ENCODE results near the gene ZNF503. TPM values are rescaled to one million over a fixed set of nuclear protein-coding genes. Genes with fewer than 3 reads are reported as not detected.

The ZNF503 gene
- total and polyA plus RNA-seq, 2 experiments from 2014 or later = 0.21 TPM; not detected in 1

GRCh38 chr10:75408911-75409885, 7.6 kb upstream of the ZNF503 start:
- H3F3A ChIP-seq (replicated peaks; ENCODE audit: low read depth) = peaks cover 15% of the 10 kb centered on the region
- H3K4me2 ChIP-seq = peak overlapping the region; percentile 85
- Mint-ChIP-seq H3K27ac (no peak overlapping the region), H3K36me3 (ENCODE audit: low read depth) (no peaks in the 10 kb centered on the region; the same call in 2 of the 3 replicates), H3K4me1 (peaks cover 37% of the 10 kb centered on the region), H3K4me3 (peak overlapping the region; percentile 77), H3K9me3 (peaks cover 3% of the 10 kb centered on the region; the same call in 2 of the 3 replicates), H3K27me3 (ENCODE audit: insufficient read depth, low read depth, poor library complexity) (peaks cover 93% of the 10 kb centered on the region)
- peaks cover 54% of the 10 kb centered on the region for H3K4me1 ChIP-seq (ENCODE audit: insufficient read depth)
- TF ChIP-seq ZNF462 (CRISPR knock-in tag; IDR thresholded peaks at IDR 0.05) = no peak
- TF ChIP-seq CREB1 (CRISPR knock-in tag; IDR thresholded peaks at IDR 0.05; ENCODE audit: low read depth) = no peak
- TF ChIP-seq JUNB (IDR thresholded peaks at IDR 0.05; ENCODE audit: unreplicated experiment) = no peak
- TF ChIP-seq POLR2AphosphoS5 (IDR thresholded peaks at IDR 0.05; ENCODE audit: low read depth) = no peak
- no peak for TF ChIP-seq ETS1 (IDR thresholded peaks at IDR 0.05)
- TF ChIP-seq REST (IDR thresholded peaks at IDR 0.05; ENCODE audit: unreplicated experiment) = no peak
- TF ChIP-seq ZNF331 (CRISPR knock-in tag; IDR thresholded peaks at IDR 0.05; ENCODE audit: low read depth) = no peak
- TF ChIP-seq ZNF114 (CRISPR knock-in tag; IDR thresholded peaks at IDR 0.05) = no peak
- TF ChIP-seq CTCF (conservative IDR thresholded peaks at IDR 0.05; ENCODE audit: low read depth in 2 of 2) = no peak
- TF ChIP-seq EZH2phosphoT487 (IDR thresholded peaks at IDR 0.05; ENCODE audit: unreplicated experiment) = no peak
- peak overlapping the region; percentile 87 for H3K4me3 ChIP-seq
- H3K79me2 ChIP-seq (replicated peaks; ENCODE audit: insufficient read depth) = no peaks in the 10 kb centered on the region
- no peaks in the 10 kb centered on the region for H3K9me2 ChIP-seq (ENCODE audit: insufficient read depth)
- H3K36me3 ChIP-seq (ENCODE audit: insufficient read depth) = no peaks in the 10 kb centered on the region
- DNase-seq (ENCODE audit: low spot score) (peak; percentile 79), ATAC-seq (peak; percentile 55)
- peaks cover 21% of the 10 kb centered on the region for H4K20me1 ChIP-seq (replicated peaks; ENCODE audit: insufficient read depth)
- H3K27ac ChIP-seq (ENCODE audit: low read depth) = no peak overlapping the region
- peak overlapping the region; percentile 94 for H2AFZ ChIP-seq
- peaks cover 99% of the 10 kb centered on the region for H3K27me3 ChIP-seq (ENCODE audit: insufficient read depth)
